Fibroblast of skin of left biceps (primary cell): ENCODE measurements around the gene ZNF445.
"Not testable (repeated sequence)": the region's sequence is repeated elsewhere in the genome, so short reads cannot be mapped to it uniquely, and the experiment has no call there.

Experiments
- DNase-seq, 2 experiments: peaks; one replicate each; pipeline ENCODE4 v3.0.0-alpha.2; 2013; ENCODE audit warnings: low read depth in 2 of 2

Gene ZNF445

DNA sequence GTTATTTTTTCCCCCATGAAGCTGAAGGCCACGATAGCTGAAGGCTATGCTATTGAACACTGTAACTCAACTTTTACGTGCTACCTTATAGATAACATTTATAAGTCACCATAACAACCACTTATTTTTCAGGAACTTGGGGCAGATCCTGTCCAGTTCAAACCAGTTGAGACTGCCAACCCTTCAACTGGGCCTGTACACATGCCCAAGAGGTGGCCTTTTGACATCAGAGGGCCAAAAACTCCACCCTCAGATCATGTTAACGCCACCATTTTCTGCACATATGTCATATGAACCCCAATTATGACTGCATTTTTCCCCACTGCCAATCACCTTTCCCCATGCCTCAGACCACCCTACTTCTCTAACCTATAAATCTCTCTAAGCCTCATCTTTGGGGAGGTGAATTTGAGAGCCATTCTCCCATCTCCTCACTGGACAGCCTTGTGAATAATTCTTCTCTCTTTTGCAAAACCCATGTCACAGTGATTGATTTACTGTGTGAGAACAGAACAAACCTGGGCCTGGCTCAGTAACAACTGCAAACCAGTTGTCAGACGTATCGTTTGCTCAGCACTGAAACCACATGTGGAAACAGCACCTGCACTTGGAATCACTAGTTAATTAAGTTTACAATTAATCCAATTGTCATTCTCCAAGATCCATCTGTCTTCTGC lies 42.5 kb downstream of the ZNF445 start:
- no peak for DNase-seq

DNA sequence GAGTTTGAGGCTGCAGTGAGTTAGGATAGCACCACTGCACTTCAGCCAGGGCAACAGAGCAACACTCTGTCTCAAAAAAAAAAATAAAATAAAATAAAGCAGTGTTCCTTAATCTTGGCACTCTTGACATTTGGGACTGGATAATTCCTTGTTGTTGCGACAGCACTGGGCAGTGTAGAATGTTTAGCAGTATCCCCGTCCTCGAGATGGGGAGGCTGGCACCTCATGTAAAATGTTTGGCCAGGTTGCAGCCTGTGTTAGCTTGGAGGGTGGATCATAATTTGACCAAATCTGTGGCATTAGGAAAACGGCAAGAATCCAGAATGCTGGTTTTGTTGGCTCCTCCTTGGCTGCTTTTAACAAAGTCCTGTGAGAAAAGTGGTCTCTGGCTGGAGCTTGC lies 47.0 kb downstream of the ZNF445 start:
- DNase-seq: no peak

GRCh38 chr3:44429459-44429858 lies 48.0 kb downstream of the ZNF445 start:
- DNase-seq: no peak

GRCh38 chr3:44428910-44429309 lies 48.6 kb downstream of the ZNF445 start:
- DNase-seq: no peak

GRCh38 chr3:44427683-44428082 lies 49.8 kb downstream of the ZNF445 start:
- DNase-seq: no peak

DNA sequence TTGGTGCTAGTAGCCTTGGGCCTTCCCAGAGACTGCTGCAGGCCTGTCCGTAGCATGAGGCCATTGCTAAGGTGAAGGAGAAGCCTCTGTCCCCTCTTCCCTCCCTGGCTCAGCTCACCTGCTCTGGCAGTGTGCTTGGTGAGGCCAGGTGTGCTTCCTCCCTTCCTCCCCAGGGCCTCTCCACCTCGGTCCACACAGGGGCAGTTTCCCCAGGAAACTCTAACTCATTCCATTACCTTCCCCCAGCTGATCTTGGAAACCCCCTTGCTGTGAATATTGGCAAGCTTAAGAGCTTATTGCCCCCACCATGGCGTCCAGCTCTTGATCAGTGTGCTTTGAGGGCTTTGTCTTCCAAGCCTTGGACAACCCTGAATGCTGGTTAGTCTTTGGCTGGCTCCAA lies 52.7 kb downstream of the ZNF445 start:
- no peak for DNase-seq

- no peak for DNase-seq
Measured at GRCh38 chr3:44421280-44421679, 56.2 kb downstream of the ZNF445 start.

- DNase-seq: no peak
Measured at GRCh38 chr3:44420676-44421075, 56.8 kb downstream of the ZNF445 start.

DNA sequence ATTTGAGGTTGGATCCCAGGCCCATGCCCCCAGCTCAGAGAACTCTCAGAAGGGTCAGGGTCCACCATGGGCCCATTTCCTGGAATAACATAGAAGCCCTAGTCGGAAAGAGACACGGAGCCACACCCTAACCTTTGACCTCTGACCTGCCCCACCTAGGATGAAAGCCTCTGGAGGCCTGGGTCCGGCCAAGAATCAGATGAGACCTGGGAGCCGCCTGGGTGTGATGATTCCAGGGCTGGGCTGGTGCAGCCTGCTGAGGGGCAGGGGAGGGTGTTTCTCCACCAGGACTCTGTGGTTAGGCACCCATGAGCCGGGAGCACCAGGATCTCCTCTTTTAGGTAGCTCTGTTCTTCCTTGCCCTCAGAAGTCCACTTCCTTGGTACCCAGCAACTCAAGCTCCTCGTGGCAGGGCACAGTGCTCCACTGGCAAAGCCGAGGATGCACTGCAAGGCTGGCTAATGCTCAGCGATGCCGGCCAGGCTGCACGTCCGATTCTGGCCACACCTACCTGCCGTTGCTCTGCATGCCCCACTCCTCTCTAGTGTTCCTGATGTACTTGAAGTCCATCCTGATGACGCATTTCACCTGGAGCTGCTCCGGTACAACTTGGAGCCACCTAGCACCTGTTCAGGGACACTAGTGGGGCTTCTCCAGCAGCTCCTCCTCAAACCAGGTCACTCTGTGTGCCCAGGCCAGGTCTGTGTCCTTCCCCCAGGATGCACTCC lies 57.4 kb downstream of the ZNF445 start:
- DNase-seq: no peak

DNA sequence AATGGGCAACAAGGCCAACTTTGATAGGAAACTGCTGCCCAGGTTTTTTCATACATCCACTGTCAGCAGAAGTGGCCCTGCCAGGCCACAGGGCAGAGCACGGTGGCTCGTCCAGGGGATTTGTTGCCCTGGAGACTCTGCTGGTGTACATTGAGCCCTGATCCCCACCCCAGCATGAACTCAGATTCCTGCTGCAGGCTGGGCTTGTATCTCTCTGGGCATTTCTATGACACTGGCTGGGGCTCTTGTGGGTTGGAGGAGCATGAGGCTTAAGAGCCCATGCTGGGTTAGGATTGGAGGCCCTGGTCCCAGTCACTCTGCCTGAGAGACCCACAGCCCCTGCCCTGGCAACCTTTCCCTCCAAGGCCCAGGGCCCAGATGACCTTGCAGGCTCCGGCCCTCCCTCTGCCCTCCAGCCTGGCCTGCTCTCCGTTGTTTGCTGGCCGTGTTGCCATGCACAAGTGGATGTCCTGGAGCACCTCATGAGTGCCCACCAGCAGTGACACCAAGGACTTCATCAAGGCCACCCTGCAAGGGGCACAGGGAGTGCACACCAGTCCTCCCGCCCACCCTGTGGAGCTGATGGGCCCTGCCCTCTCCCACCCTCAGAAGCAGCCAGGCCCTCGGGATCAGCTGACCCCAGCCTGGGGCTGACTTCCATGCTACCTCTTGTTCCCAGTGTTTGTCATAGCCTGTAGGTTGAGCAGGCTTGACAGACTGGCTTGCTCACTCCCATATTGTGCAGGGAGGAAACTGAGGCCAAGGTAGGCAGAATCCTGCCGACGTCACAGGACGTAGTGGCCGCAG lies 58.2 kb downstream of the ZNF445 start:
- DNase-seq: no peak

- DNase-seq: no peak
Measured at GRCh38 chr3:44418549-44418948, 58.9 kb downstream of the ZNF445 start.

DNA sequence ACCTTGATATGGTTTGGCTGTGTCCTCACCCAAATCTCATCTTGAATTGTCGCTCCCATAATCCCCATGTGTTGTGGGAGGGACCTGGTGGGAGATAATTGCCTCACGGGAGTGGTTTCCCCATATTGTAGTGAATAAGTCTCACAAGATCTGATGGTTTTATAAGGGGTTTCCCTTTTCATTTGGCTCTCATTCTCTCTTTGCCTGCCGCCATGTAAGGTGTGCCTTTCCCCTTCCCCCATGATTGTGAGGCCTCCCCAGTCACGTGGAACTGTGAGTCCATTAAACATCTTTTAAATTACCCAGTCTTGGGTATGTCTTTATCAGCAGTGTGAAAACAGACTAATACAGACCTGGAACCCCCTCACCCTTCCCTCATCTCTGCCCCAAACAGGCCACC lies 59.4 kb downstream of the ZNF445 start:
- DNase-seq: not testable (repeated sequence)

- no peak for DNase-seq
Measured at GRCh38 chr3:44416031-44417030, 61.1 kb downstream of the ZNF445 start.

- DNase-seq: no peak
Measured at GRCh38 chr3:44415421-44415820, 62.0 kb downstream of the ZNF445 start.

GRCh38 chr3:44414517-44415090 lies 62.9 kb downstream of the ZNF445 start:
- no peak for DNase-seq

DNA sequence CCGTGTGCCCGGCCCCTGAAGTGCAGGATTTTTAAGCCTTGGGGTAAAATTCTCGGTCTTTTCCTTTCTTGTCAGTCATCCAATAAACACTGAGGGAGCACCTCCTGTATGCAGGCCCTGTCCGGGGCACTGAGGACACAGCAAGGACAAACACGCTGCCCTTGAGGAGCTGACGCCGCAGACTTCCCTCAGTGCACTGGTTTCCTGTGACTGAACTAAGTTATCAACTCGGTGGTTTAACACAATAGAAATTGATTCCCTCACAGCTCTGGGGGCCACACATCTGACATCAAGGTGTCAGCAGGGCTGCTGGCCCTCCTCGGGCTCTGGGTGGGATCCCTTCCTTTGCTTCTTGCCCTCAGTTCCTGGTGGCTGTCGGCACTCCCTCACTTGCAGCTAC lies 65.1 kb downstream of the ZNF445 start:
- no peak for DNase-seq

- DNase-seq: no peak
Measured at GRCh38 chr3:44411031-44411645, 66.3 kb downstream of the ZNF445 start.

DNA sequence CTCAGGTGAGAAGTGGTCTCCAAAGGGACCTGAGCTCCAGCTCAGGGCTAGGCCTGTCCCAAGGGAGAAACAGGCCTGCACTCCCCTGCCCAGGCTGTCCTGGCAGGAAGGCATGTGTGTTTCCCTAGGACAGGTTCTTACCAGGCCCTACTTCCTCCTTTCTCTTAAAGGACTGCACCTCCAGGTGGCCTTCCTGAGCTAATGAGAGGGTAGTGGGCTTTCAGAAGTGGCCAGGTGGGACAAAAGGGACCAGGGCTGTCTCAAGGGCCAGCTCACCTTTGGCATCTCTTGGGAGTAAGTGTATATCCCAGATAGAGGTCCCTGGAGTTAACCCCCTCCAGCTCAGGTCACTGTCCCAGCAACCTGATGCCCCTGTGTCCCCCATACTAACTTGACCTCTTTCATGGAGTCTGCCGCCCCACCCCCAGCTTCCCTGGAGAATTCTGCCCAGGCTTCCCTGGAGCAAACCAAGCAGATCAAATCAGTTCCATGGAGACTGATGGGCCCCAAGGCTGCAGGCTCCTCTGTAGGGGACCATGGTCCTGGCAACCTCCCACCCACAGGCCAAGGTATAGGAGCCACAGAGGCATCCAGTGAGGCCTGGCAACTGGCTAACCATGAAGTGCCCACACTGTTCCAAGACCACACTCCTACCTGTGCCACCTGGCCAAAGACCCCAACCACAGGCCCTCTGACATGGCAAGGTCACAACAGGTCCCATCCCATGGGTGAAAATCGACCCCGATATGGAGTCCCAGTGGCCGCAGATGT lies 67.6 kb downstream of the ZNF445 start:
- no peak for DNase-seq

DNA sequence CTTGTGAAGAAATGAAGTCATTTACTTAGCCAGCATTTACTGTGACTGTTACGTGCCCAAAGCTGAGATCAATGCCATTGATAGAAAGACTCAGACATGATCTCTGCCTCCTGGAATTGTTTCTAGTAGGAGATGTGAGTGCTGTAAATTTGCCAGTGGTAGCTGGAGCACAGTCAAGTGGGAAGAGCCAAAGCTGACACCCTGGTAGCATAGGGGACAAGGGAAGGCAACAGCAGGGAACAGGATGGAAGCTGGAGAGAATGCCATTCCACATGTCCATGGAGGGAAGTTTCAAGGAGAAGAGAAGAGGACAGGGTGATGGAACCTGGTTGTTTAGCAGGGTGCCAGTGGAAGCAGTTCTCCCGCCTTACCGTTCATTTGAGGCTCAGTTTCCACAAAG lies 74.9 kb downstream of the ZNF445 start:
- DNase-seq: no peak

- no peak for DNase-seq
Measured at GRCh38 chr3:44400771-44401170, 76.7 kb downstream of the ZNF445 start.
